HepG2 (cell line): ENCODE data around the gene CACNA1F.

Experiments
- ETV6 ChIP-seq: sonication (generic); formaldehyde crosslinking; conservative IDR thresholded peaks from 2 replicates; pipeline ENCODE4 v1.4.0; 2020; ENCODE audit warnings: missing genetic modification reagents
- ZNF263 ChIP-seq: sonication (generic); formaldehyde crosslinking; IDR thresholded peaks from 2 replicates; pipeline ENCODE4 v1.4.0; 2020; ENCODE audit warnings: missing genetic modification reagents

DNA sequence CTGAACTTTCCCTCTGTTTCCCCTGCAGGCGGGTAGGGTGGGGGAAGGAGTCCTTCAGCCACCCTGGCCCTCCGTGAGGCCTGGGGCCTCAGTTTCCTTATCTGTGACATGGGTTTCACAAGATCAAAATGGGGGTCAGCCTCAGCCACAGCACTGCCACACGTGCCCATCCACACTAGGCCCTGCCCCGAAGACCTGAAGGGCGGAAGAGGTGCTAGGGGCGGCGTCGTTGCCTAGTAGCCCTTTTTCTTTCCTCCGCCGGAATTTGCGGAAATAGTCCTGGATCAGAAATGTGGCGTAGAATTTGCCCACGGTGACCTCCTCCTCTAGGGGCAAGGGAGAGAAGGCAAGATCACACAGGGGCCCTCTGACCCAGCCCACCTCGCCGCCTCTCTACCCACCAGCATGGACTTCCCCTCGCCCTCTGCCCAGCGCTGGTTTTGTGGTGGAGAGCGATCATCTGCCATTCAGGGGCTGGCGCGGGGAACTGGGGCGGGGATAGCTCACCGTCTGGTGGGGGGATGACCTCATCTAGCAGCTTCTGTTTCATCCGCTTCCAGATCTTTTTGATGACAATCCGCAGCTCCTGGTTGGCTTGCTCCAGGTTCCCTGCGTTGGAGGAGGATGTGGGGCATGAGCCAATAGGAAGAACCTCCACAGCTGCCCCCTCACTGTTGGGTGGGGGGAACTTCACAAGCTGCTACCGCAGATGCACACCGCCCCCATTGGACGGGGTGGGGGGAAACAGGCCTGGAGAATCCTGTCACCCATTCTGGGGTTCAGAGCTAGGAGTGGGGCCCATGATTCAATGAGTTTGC is 23.5 kb downstream of the CACNA1F start:
- TF ChIP-seq ETV6 (CRISPR knock-in tag) = no peak
- TF ChIP-seq ZNF263 = no peak
